GM12878 (cell line): ENCODE measurements around the gene PRDM15. TPM values are rescaled to one million over a fixed set of nuclear protein-coding genes. Genes with fewer than 3 reads are reported as not detected.

ENCODE experiments used
- ATAC-seq: fragments of 200-7000 bp; cut with Tn5 transposase; 3 replicates; pipeline ENCODE4 v1.9.1; 2020; ENCODE audit warnings: mild to moderate bottlenecking, moderate library complexity
- BruUV-seq: library from RNA; stranded (reverse); fragments of 400-500 nt; replicated peaks from 2 replicates; lab custom pipeline; 2021; lab: Mats Ljungman, UMichigan
- CTCF ChIA-PET: fragments of 300-600 bp; sonication (Branson Sonifier 250); formaldehyde crosslinking; extraction: SDS; loops from one replicate; lab custom pipeline; 2021; ENCODE audit warnings: inconsistent platforms; lab: Yijun Ruan, JAX
- POLR2A ChIA-PET: fragments of 350-600 bp; formaldehyde crosslinking; extraction: SDS; loops from one replicate; lab custom pipeline; 2021; ENCODE audit warnings: inconsistent platforms; lab: Charles Lee
- RAD21 ChIA-PET: fragments of 300-600 bp; sonication (Branson Sonifier 250); formaldehyde crosslinking; loops from one replicate; lab custom pipeline; 2023; ENCODE audit warnings: antibody characterized with exemption; ENCODE audit not compliant: unreplicated experiment; lab: Charles Lee
- SMC1A ChIA-PET: fragments of 300-600 bp; sonication (Branson Sonifier 250); formaldehyde crosslinking; loops from one replicate; lab custom pipeline; 2023; ENCODE audit not compliant: unreplicated experiment, uncharacterized antibody; lab: Charles Lee
- DNase-seq: peaks from one replicate; pipeline ENCODE4 v3.0.0-alpha.2; 2011; ENCODE audit warnings: low read depth, low spot score
- FAIRE-seq: peaks from 3 replicates; lab custom pipeline; 2011; peaks lifted over from hg19 to GRCh38; lab: Jason Lieb, UNC
- H2AFZ ChIP-seq: 2 replicates; pipeline ENCODE4 v1.6.0; 2011; ENCODE audit warnings: low read depth, low read length, control low read depth; ENCODE audit not compliant: control insufficient read depth
- H3K27ac ChIP-seq: 2 replicates; pipeline ENCODE4 v1.5.1; 2011; ENCODE audit warnings: control low read depth; ENCODE audit not compliant: control insufficient read depth, insufficient read depth
- H3K27me3 ChIP-seq, 2 experiments: replicated peaks in 1 of 2; 2 replicates each; pipeline versions ENCODE4 v1.6.0 to v1.6.1; 2011; ENCODE audit warnings: low read length in 1 of 2; ENCODE audit not compliant: control insufficient read depth in 2 of 2, insufficient read depth in 2 of 2
- H3K36me3 ChIP-seq, 2 experiments: 2 replicates each; pipeline ENCODE4 v1.5.1; 2011; ENCODE audit warnings: low read length in 1 of 2; ENCODE audit not compliant: control insufficient read depth in 2 of 2, insufficient read depth in 2 of 2
- H3K4me1 ChIP-seq: 2 replicates; pipeline ENCODE4 v1.6.1; 2011; ENCODE audit warnings: mild to moderate bottlenecking, low read length, moderate library complexity, mixed read lengths; ENCODE audit not compliant: control insufficient read depth, insufficient read depth
- H3K4me2 ChIP-seq: 2 replicates; pipeline ENCODE4 v1.6.0; 2011; ENCODE audit warnings: control low read depth; ENCODE audit not compliant: control insufficient read depth, insufficient read depth
- H3K4me3 ChIP-seq: fragments of 200-600 bp; sonication (generic); 2 replicates; pipeline ENCODE4 v1.5.1; 2016
- H3K79me2 ChIP-seq: 2 replicates; pipeline ENCODE4 v1.6.0; 2011; ENCODE audit warnings: low read length; ENCODE audit not compliant: control insufficient read depth, insufficient read depth
- H3K9ac ChIP-seq: 2 replicates; pipeline ENCODE4 v1.8.0; 2011; ENCODE audit warnings: low read length, control low read depth, mixed read lengths; ENCODE audit not compliant: control insufficient read depth, insufficient read depth
- H3K9me3 ChIP-seq: replicated peaks from 3 replicates; pipeline ENCODE4 v1.5.1; 2011; ENCODE audit warnings: mild to moderate bottlenecking, low read length; ENCODE audit not compliant: control insufficient read depth, insufficient read depth
- H4K20me1 ChIP-seq: 2 replicates; pipeline ENCODE4 v1.6.0; 2011; ENCODE audit not compliant: control insufficient read depth, insufficient read depth
- ATF2 ChIP-seq: IDR thresholded peaks from 2 replicates; pipeline ENCODE4 v1.6.1; 2012; ENCODE audit warnings: low read length, inconsistent platforms
- ATF3 ChIP-seq: IDR thresholded peaks from 2 replicates; pipeline ENCODE4 v1.6.1; 2011; ENCODE audit warnings: low read depth, mild to moderate bottlenecking, low read length, moderate library complexity, borderline replicate concordance; ENCODE audit errors: extremely low read depth
- BMI1 ChIP-seq: fragments of 450-650 bp; IDR thresholded peaks from 2 replicates; pipeline ENCODE4 v1.6.1; 2016; ENCODE audit warnings: mild to moderate bottlenecking, moderate library complexity, borderline replicate concordance
- CBX3 ChIP-seq: fragments of 200-600 bp; sonication (generic); IDR thresholded peaks from 2 replicates; pipeline ENCODE4 v1.6.1; 2016; ENCODE audit warnings: low read depth, borderline replicate concordance
- CHD1 ChIP-seq: IDR thresholded peaks from 2 replicates; pipeline ENCODE4 v1.6.1; 2012; ENCODE audit warnings: low read depth, low read length, improper control_type of control experiment
- CTCF ChIP-seq, 3 experiments: IDR thresholded peaks in 2 of 3; conservative IDR thresholded peaks in 1 of 3; 2 replicates each; pipeline ENCODE4 v1.5.1; 2011; ENCODE audit warnings: low read depth in 3 of 3, low read length in 3 of 3, mild to moderate bottlenecking in 3 of 3, control low read depth in 2 of 3, moderate library complexity in 2 of 3, inconsistent platforms in 1 of 3, mixed read lengths in 1 of 3; ENCODE audit not compliant: control insufficient read depth in 2 of 3, insufficient read depth in 1 of 3; ENCODE audit errors: extremely low read depth in 1 of 3
- GATAD2B ChIP-seq: fragments of 450-650 bp; conservative IDR thresholded peaks from 2 replicates; pipeline ENCODE4 v1.6.1; 2017; ENCODE audit warnings: low read depth, mild to moderate bottlenecking, moderate library complexity
- HCFC1 ChIP-seq: fragments of 150-350 bp; IDR thresholded peaks from 2 replicates; pipeline ENCODE4 v1.6.1; 2014; ENCODE audit warnings: low read length
- IKZF2 ChIP-seq, 2 experiments: fragments of 450-650 bp; IDR thresholded peaks; 2 replicates each; pipeline ENCODE4 v1.6.1; 2017; ENCODE audit warnings: mild to moderate bottlenecking in 2 of 2, moderate library complexity in 2 of 2
- MEF2A ChIP-seq: IDR thresholded peaks from 2 replicates; pipeline ENCODE4 v1.6.1; 2011; ENCODE audit warnings: low read depth, mild to moderate bottlenecking, low read length, moderate library complexity; ENCODE audit not compliant: insufficient read depth
- NFYB ChIP-seq: IDR thresholded peaks from 2 replicates; pipeline ENCODE4 v1.6.1; 2011; ENCODE audit warnings: low read depth, mild to moderate bottlenecking, low read length, improper control_type of control experiment, moderate library complexity; ENCODE audit not compliant: insufficient read depth
- POLR2A ChIP-seq: IDR thresholded peaks from 2 replicates; pipeline ENCODE4 v1.6.1; 2011; ENCODE audit warnings: low read depth, mild to moderate bottlenecking, low read length
- POU2F2 ChIP-seq: IDR thresholded peaks from 3 replicates; pipeline ENCODE4 v1.6.1; 2011; ENCODE audit warnings: low read depth, mild to moderate bottlenecking, low read length, borderline replicate concordance
- RUNX3 ChIP-seq: IDR thresholded peaks from 2 replicates; pipeline ENCODE4 v1.6.1; 2012; ENCODE audit warnings: low read length, inconsistent platforms
- SIN3A ChIP-seq: IDR thresholded peaks from 2 replicates; pipeline ENCODE4 v1.6.1; 2012; ENCODE audit warnings: low read depth, low read length, improper control_type of control experiment
- SUPT20H ChIP-seq: IDR thresholded peaks from 2 replicates; pipeline ENCODE4 v1.6.1; 2011; ENCODE audit warnings: low read depth, mild to moderate bottlenecking, low read length, moderate library complexity, borderline replicate concordance; ENCODE audit not compliant: control insufficient read depth
- TAF1 ChIP-seq: IDR thresholded peaks from 2 replicates; pipeline ENCODE4 v1.6.1; 2011; ENCODE audit warnings: mild to moderate bottlenecking, low read depth, low read length, borderline replicate concordance
- ZBTB40 ChIP-seq: fragments of 450-650 bp; IDR thresholded peaks from 2 replicates; pipeline ENCODE4 v1.6.1; 2016; ENCODE audit warnings: mild to moderate bottlenecking, moderate library complexity, borderline replicate concordance
- WGBS: methylation state at CpG from one replicate; pipeline ENCODE4 v1.1.6; 2016; ENCODE audit warnings: low lambda C conversion rate; ENCODE audit not compliant: insufficient replicate concordance, insufficient coverage; ENCODE audit errors: missing lambda C conversion rate; 5-methylcytosine and 5-hydroxymethylcytosine counted together
- in situ Hi-C: fragments of 300-500 bp; cut with MboI; formaldehyde crosslinking; loops from 9 replicates; pipeline ENCODE4 v1.14.3; 2018; ENCODE audit warnings: mixed read lengths
- intact Hi-C: fragments of 100-400 bp; cut with micrococcal nuclease; formaldehyde crosslinking; loops from one replicate; pipeline ENCODE4 v1.14.2; 2022; ENCODE audit not compliant: unreplicated experiment
- polyA plus RNA-seq, 11 experiments: library from polyadenylated mRNA; depleted of rRNA in 4 of 11; unstranded in 6 of 11; stranded (reverse) in 5 of 11; fragments of >200 nt; fragmentation: Nextera tagmentation in 4 of 11; fragmentation: Illumina TruSeq in 1 of 11; extraction: Ambion mirVana in 4 of 11; extraction: Trizol in 1 of 11; gene quantifications; 1 replicate in 1 of 11; 2 replicates in 10 of 11; pipeline versions ENCODE4 v1.2.1 to v1.2.3, GENCODE V29; 2011 to 2016; ENCODE audit warnings: inconsistent platforms in 2 of 11, missing spikeins in 2 of 11, low read depth in 1 of 11
- total RNA-seq, 4 experiments: library from RNA; depleted of rRNA in 3 of 4; stranded (reverse); fragments of >200 nt in 3 of 4; fragmentation: Illumina TruSeq in 1 of 4; extraction: Trizol in 1 of 4; gene quantifications; 2 replicates each; pipeline versions ENCODE4 v1.2.1 to v1.2.3, GENCODE V29; 2013 to 2021

PRDM15 gene
- total and polyA plus RNA-seq, 10 of the 15 experiments (the other 5 are each of a cell fraction or from before 2014, with no cell fraction given): 2.2 to 16.0 (median 8.6) TPM

- DNase-seq: no peak
- no peaks in the 10 kb centered on the region for H3K27me3 ChIP-seq
- H4K20me1 ChIP-seq: no peaks in the 10 kb centered on the region
- WGBS: 98% methylated on average over 14 of the region's 14 CpGs
- RAD21 ChIA-PET: no interaction called here
- in situ Hi-C loops (no loop called here), intact Hi-C loops (no loop called here)
- H3K27ac ChIP-seq: no peak overlapping the region
- H3K79me2 ChIP-seq: no peaks in the 10 kb centered on the region
- no peak overlapping the region for H3K9ac ChIP-seq
- CTCF ChIA-PET: interaction anchor here (0.6 kb wide), 1 partner anchor 99 kb away, joined by 4 read pairs; no protein-coding TSS in a partner anchor
- SMC1A ChIA-PET: no interaction called here
- no peak overlapping the region for H2AFZ ChIP-seq
- ATAC-seq: no peak
- FAIRE-seq: no peak
- no peak overlapping the region for H3K4me2 ChIP-seq
- no peaks in the 10 kb centered on the region for H3K9me3 ChIP-seq
- no peaks in the 10 kb centered on the region for H3K4me1 ChIP-seq
- peaks cover 7 to 29% of the 10 kb centered on the region in 2 experiments for H3K36me3 ChIP-seq
- POLR2A ChIA-PET: no interaction called here
- BruUV-seq: no TSS peak
- no peak overlapping the region for H3K4me3 ChIP-seq
- TF ChIP-seq IKZF2 (IDR thresholded peaks at IDR 0.05): no peak
- no peak for TF ChIP-seq SIN3A
- no peak for TF ChIP-seq HCFC1
- TF ChIP-seq POLR2A: no peak
- TF ChIP-seq ATF2: no peak
- no peak for TF ChIP-seq BMI1
- TF ChIP-seq SUPT20H: no peak
- no peak for TF ChIP-seq ZBTB40
- no peak for TF ChIP-seq ATF3
- TF ChIP-seq CTCF (IDR thresholded peaks at IDR 0.05 in 2 of 3, conservative IDR thresholded peaks at IDR 0.05 in 1 of 3; ENCODE audit: control insufficient read depth in 2 of 3, extremely low read depth in 1 of 3, insufficient read depth in 1 of 3, low read depth in 3 of 3, low read length in 3 of 3): no peak
- no peak for TF ChIP-seq MEF2A
- TF ChIP-seq NFYB: no peak
- no peak for TF ChIP-seq RUNX3
- TF ChIP-seq CBX3: no peak
- TF ChIP-seq GATAD2B: no peak
- no peak for TF ChIP-seq CHD1
- no peak for TF ChIP-seq TAF1
- TF ChIP-seq POU2F2: no peak
These were observed 27.6 kb upstream of the PRDM15 start for GRCh38 chr21:41906770-41907169.
